GM12801 (cell line): ENCODE measurements around the gene TMTC1.

Experiments
- TF ChIP-seq, protein P1 (sequence below): IDR thresholded peaks from one replicate; pipeline ENCODE4 v1.5.1; 2011; ENCODE audit warnings: control low read depth; ENCODE audit not compliant: insufficient read length; ENCODE audit errors: extremely low read depth

TMTC1 gene

DNA sequence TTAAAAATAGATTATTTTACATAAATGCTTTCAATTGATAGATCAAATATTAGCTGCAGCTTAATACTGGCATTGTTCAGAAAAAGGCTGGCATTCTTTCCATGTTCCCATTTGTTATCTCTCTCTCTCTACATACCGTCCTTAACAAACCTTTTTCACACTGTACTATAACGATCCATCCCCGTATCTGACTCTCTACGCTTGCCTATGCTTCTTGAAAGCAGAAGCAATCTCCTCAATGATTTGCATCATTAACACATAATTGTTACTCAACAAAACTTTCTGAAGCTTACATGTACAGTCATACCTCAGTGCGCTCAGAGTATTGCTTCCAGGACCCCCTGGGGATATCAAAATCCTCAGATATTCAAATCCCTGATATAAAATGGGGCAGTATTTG lies 89.7 kb downstream of the TMTC1 start:
- TF ChIP-seq, protein P1, sequence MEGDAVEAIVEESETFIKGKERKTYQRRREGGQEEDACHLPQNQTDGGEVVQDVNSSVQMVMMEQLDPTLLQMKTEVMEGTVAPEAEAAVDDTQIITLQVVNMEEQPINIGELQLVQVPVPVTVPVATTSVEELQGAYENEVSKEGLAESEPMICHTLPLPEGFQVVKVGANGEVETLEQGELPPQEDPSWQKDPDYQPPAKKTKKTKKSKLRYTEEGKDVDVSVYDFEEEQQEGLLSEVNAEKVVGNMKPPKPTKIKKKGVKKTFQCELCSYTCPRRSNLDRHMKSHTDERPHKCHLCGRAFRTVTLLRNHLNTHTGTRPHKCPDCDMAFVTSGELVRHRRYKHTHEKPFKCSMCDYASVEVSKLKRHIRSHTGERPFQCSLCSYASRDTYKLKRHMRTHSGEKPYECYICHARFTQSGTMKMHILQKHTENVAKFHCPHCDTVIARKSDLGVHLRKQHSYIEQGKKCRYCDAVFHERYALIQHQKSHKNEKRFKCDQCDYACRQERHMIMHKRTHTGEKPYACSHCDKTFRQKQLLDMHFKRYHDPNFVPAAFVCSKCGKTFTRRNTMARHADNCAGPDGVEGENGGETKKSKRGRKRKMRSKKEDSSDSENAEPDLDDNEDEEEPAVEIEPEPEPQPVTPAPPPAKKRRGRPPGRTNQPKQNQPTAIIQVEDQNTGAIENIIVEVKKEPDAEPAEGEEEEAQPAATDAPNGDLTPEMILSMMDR: no peak

DNA sequence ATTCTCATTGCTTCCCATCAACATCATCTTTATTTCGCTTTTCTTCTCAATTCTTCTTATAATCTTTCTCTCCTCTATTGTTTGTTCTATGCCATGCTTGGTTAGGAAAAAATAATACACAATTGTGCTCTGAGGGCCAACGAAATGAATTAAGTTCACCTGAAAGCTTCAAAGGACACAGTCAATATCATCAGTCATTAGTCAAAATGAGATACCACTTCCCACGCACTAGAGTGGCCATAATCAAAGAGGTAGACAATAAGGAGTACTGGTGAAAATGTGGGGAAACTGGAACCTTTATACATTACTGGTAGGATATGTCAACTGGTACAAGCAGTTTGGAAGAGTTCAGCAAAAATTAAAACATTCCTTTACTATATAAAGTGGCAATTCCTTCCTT lies 91.5 kb downstream of the TMTC1 start:
- TF ChIP-seq, protein P1: no peak

DNA sequence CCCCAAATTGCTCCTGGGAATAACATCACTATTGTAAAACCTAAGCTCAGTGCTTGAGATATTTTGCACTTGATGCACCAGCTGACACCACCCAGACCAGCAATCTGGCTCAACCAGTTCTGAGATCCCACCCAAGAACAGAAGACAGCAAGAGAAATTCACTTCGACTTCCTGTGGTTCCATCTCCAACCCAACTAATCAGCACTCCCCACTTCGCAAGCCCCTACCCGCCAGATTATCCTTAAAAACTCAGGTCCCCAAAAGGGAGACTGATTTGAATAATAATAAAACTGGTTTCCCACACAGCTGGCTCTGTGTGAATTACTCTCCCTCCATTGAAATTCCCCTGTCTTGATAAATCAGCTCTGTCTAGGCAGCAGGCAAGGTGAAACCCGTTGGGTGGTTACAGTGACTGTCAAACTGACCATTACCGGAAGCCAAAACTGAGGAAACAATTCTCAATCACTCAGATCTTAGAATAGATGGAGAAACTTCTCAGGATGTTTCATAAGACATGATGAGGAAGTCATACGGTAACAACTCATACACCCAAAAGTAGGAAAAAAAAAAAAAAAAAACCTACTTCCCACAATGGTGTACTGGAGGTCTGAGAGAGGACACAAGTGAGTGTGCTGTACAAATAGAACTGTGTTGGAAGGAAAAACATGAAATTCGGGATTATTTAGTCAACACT lies 92.4 kb downstream of the TMTC1 start:
- TF ChIP-seq, protein P1: no peak

DNA sequence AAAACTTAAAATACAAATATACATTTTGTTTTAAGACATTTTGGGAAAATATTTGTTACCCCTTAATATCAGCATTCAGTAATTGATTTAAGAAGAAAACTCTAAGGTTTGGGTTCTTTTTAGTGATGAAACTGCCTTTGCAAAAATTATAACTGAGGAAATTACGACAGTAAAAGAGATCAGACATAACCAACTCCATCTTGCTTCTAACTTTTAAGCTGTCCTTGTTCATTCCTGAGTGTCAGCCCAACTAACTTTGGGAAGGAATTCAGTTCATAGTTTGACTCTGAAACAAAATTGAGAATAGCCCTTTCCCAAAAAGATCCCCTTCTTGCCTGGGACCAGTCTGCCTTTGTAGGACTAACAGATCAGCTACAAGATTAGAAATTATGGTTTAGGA lies 93.0 kb downstream of the TMTC1 start:
- TF ChIP-seq, protein P1: no peak

DNA sequence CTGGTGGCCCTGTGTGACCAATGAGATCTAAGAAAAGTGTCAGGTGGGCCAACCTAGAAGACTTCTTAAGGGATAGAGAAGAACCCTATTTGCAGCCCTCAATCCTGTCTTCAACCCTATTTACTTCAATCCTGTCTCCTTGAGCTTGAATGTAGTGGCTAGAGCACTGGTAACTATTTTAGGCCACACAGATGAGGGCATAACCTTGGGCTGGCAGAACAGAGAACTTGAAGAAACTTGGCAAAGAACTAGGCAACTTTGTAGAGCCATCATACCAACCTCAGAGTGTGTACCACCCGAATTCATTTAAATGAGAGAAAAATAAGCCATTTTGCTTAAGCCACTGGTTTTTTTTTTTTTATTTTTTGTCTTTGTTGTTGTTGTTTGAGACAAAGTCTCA lies 94.8 kb downstream of the TMTC1 start:
- TF ChIP-seq, protein P1: no peak

DNA sequence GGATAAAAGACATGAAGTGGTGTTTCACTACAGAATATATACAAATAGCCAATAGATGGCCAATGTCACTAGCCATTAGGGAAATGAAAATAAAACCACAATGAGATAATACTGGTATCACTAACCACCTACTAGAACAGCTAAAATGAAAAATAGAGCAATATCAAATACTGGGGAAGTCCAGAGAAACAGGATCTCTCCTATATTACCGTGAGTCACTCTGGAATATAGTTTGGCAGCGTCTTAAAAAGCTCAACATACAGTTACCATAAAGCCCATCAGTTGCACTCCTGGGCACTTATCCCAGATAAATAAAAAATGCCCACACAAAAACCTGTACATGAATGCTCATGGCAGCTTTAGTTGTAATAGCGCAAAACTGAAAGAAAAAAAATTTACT lies 101.7 kb downstream of the TMTC1 start:
- TF ChIP-seq, protein P1: no peak

DNA sequence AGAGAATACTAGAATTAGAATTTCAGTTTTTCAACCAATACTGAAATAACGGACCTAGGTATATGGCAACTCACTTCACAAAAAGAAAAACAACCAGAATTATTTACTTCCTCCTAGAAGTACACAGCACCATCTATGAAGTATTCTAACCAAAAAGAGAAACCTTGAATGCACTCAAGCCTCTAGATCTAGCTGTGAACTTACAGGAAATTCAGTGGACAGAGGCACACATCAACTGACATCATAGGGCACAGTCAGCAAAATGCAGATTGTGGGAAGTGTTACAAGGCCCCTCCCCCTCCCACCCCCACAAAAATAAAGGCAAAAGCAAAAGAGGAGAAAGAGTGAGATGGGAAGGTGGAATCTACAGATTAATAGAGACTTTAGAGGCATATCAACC lies 102.4 kb downstream of the TMTC1 start:
- TF ChIP-seq, protein P1: no peak
